Measurements from ENCODE around the gene AHCYL2. TPM values are rescaled to one million over a fixed set of nuclear protein-coding genes. Genes with fewer than 3 reads are reported as not detected.
"Not testable (repeated sequence)": the region's sequence is repeated elsewhere in the genome, so short reads cannot be mapped to it uniquely, and the experiment has no call there.

AHCYL2 gene
- total RNA-seq, 6 experiments from 2014 or later = 6.8 to 12.4 (median 8.8) TPM

GRCh38 chr7:129394101-129394500 lies 169.3 kb downstream of the AHCYL2 start:
- no peaks in the 10 kb centered on the region for H3K27me3 Mint-ChIP-seq (ENCODE audit: insufficient read depth)
- H3K9me3 Mint-ChIP-seq = no peaks in the 10 kb centered on the region
- no peak overlapping the region for H3K4me3 Mint-ChIP-seq
- H3K27ac Mint-ChIP-seq = no peak overlapping the region
- no peaks in the 10 kb centered on the region for H3K4me1 Mint-ChIP-seq (ENCODE audit: low read depth)
- no peak for TF ChIP-seq CTCF (IDR thresholded peaks at IDR 0.05)
- no peak for DNase-seq
- no peaks in the 10 kb centered on the region; the same call in 1 of the 2 replicates for H3K36me3 Mint-ChIP-seq (ENCODE audit: low read depth)

GRCh38 chr7:129394982-129395914 lies 170.4 kb downstream of the AHCYL2 start:
- H3K4me1 Mint-ChIP-seq (ENCODE audit: low read depth) = no peaks in the 10 kb centered on the region
- H3K27ac Mint-ChIP-seq = no peak overlapping the region
- DNase-seq = no peak
- TF ChIP-seq CTCF (IDR thresholded peaks at IDR 0.05) = no peak
- no peaks in the 10 kb centered on the region for H3K27me3 Mint-ChIP-seq (ENCODE audit: insufficient read depth)
- H3K36me3 Mint-ChIP-seq (ENCODE audit: low read depth) = no peaks in the 10 kb centered on the region; the same call in 1 of the 2 replicates
- no peaks in the 10 kb centered on the region for H3K9me3 Mint-ChIP-seq
- no peak overlapping the region for H3K4me3 Mint-ChIP-seq

DNA sequence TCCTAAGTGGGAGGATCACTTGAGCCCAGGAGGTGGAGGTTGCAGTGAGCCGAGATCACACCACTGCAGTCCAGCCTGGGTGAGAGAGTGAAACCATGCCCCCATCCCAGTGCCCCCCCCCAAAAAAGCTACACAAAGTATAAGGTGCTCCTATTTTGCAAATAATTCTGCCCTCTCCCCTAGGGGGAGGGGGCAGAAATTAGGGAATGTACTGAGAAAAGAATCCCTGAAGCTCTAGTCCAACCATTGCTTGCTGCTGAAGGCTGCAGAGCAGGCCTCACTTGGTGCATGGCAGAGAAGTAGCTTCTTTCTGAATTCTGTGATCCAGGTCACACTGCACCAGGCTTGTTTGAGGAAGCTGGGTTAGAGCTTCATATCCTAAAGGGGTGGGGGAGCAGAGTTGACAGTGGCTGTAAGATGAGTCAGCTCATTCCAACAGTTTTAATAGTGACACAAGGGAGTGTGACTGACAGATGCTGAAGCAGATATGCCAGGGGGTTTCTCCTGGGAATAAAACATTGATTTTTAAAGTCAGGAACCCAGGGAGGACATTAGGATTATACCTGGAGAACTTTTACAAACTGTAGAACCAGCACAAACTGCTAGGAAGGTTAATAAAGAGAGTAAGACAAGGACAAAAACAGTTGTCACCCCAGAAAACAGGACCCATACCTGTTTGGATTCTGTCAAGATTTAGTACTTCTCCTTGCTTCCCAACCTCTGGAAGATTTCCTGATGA lies 176.6 kb downstream of the AHCYL2 start:
- no peak for TF ChIP-seq CTCF (IDR thresholded peaks at IDR 0.05)

GRCh38 chr7:129401967-129402860 lies 177.4 kb downstream of the AHCYL2 start:
- Mint-ChIP-seq H3K27ac (no peak overlapping the region; the same call in 1 of the 2 replicates), H3K27me3 (ENCODE audit: insufficient read depth) (no peaks in the 10 kb centered on the region; the same call in 1 of the 2 replicates), H3K4me1 (ENCODE audit: low read depth) (peaks cover 10% of the 10 kb centered on the region), H3K36me3 (ENCODE audit: low read depth) (no peaks in the 10 kb centered on the region), H3K4me3 (no peak overlapping the region), H3K9me3 (no peaks in the 10 kb centered on the region)
- peak; percentile 30; the same call in 1 of the 2 replicates for TF ChIP-seq CTCF (IDR thresholded peaks at IDR 0.05)
- no peak for DNase-seq

More for the DNA sequence above, 176.6 kb downstream of the AHCYL2 start:
- Mint-ChIP-seq H3K36me3 (ENCODE audit: low read depth) (no peaks in the 10 kb centered on the region), H3K27ac (peak overlapping the region; percentile 56; the same call in 1 of the 2 replicates), H3K27me3 (ENCODE audit: insufficient read depth) (no peaks in the 10 kb centered on the region; the same call in 1 of the 2 replicates), H3K9me3 (no peaks in the 10 kb centered on the region), H3K4me3 (no peak overlapping the region), H3K4me1 (ENCODE audit: low read depth) (peaks cover 10% of the 10 kb centered on the region)
- DNase-seq = peak; percentile 28

GRCh38 chr7:129405527-129405926 lies 180.7 kb downstream of the AHCYL2 start:
- Mint-ChIP-seq H3K27ac (no peak overlapping the region), H3K4me1 (ENCODE audit: low read depth) (peaks cover 10% of the 10 kb centered on the region), H3K9me3 (no peaks in the 10 kb centered on the region), H3K36me3 (ENCODE audit: low read depth) (no peaks in the 10 kb centered on the region), H3K4me3 (no peak overlapping the region), H3K27me3 (ENCODE audit: insufficient read depth) (no peaks in the 10 kb centered on the region; the same call in 1 of the 2 replicates)
- TF ChIP-seq CTCF (IDR thresholded peaks at IDR 0.05) = no peak
- DNase-seq = no peak

GRCh38 chr7:129410238-129410637 lies 185.4 kb downstream of the AHCYL2 start:
- H3K27ac Mint-ChIP-seq; H3K4me3 Mint-ChIP-seq; H3K4me1 Mint-ChIP-seq (ENCODE audit: low read depth); DNase-seq; H3K27me3 Mint-ChIP-seq (ENCODE audit: insufficient read depth): not testable (repeated sequence)
- H3K36me3 Mint-ChIP-seq (ENCODE audit: low read depth) = peaks cover 19% of the 10 kb centered on the region
- H3K9me3 Mint-ChIP-seq = peaks cover 10% of the 10 kb centered on the region
